WI38 (cell line): Measurements from ENCODE around the gene EVPL.
"Not testable (repeated sequence)": the region's sequence is repeated elsewhere in the genome, so short reads cannot be mapped to it uniquely, and the experiment has no call there.

Experiments used
- H3K4me3 ChIP-seq: 2 replicates; pipeline ENCODE4 v1.5.1; 2011; ENCODE audit warnings: low read depth, mild to moderate bottlenecking, control low read depth, low read length
- TF ChIP-seq, protein P1 (sequence below): IDR thresholded peaks from 2 replicates; pipeline ENCODE4 v1.5.1; 2012; ENCODE audit warnings: low read depth, mild to moderate bottlenecking, control low read depth, low read length

Gene EVPL

DNA sequence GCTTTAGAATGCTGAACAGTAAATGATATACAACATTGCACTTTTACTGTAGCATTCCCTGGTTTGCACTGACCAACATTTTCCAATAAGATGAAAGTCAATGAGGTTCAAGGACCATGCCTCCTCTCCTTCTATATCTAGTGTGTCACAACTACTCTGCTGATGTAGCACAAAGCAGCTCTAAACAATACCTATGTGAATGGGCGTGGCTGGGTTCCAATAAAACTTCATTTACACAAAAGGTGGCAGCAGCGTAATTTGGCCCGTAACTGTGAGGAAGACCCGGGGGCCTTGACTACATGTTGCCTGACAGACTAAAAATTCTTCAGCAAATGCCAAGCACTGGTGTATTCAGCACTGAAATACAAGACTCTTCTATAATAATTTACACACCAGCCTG, 38.7 kb upstream of the EVPL start:
- no peak overlapping the region for H3K4me3 ChIP-seq
- TF ChIP-seq, protein P1, sequence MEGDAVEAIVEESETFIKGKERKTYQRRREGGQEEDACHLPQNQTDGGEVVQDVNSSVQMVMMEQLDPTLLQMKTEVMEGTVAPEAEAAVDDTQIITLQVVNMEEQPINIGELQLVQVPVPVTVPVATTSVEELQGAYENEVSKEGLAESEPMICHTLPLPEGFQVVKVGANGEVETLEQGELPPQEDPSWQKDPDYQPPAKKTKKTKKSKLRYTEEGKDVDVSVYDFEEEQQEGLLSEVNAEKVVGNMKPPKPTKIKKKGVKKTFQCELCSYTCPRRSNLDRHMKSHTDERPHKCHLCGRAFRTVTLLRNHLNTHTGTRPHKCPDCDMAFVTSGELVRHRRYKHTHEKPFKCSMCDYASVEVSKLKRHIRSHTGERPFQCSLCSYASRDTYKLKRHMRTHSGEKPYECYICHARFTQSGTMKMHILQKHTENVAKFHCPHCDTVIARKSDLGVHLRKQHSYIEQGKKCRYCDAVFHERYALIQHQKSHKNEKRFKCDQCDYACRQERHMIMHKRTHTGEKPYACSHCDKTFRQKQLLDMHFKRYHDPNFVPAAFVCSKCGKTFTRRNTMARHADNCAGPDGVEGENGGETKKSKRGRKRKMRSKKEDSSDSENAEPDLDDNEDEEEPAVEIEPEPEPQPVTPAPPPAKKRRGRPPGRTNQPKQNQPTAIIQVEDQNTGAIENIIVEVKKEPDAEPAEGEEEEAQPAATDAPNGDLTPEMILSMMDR = no peak

DNA sequence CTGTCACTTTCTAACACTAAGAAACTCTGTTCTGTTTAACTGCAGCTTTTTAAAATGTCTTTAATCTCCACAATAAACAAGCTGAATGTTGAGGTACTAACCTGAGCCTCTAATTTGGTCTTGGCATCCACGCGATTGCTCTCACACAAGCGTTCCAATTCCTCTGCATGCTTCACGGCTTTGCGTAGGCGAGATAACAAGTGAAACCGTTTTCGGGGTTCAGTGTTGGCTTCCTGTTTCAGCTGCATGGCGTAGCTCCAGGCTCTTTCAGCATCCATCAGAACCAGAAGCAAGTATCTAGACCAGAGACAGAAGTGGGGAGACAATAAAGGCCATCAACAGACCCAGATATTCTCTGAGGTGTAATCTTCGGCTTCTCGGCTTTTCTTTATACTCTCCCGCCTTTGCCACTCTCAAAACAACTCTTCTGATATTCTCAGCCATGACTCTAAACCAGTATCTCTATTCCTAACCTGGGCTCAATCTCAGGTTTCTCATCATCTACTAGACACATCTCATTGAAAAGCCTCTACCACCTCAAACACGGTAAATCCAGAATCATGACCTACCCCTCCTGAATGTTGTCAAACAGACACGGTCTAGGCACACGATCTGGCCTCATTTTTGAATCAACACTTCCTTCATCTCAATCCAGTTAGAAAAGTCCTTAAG, 36.9 kb upstream of the EVPL start:
- TF ChIP-seq, protein P1 = no peak
- no peak overlapping the region for H3K4me3 ChIP-seq

DNA sequence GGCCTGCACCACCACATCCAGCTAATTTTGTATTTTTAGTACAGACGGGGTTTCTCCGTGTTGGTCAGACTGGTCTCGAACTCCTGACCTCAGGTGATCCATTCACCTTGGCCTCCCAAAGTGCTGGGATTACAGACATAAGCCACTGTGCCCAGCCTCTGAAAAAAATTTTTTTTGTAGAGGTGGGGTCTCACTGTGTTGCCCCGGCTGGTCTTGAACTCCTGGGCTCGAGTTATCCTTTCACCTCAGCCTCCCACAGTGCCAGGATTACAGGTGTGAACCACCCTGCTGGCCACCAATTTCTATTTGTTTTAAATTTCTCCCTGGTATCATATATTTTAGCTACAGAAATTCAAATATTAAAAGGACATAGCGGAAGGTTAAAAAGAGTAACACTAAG, 31.2 kb upstream of the EVPL start:
- not testable (repeated sequence) for H3K4me3 ChIP-seq

DNA sequence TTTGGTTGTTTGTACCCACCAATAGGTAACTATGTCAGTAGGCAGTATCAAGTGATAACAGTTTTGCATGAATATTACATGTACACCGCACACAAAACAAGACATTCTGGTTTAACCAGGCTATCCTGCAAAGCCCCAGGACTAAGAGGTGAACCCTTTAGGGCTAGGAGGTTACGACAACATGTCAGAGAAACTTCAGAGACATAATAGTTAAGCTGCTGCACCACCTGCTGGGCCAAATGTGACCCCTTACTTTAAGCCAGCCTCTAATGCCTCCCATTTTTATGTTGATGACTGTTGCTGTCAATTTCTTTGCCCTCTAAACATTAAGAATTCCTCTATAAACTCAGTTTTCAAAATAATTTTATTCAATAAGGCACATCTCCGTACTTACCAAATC, 29.8 kb upstream of the EVPL start:
- TF ChIP-seq, protein P1 = no peak
- H3K4me3 ChIP-seq = no peak overlapping the region

DNA sequence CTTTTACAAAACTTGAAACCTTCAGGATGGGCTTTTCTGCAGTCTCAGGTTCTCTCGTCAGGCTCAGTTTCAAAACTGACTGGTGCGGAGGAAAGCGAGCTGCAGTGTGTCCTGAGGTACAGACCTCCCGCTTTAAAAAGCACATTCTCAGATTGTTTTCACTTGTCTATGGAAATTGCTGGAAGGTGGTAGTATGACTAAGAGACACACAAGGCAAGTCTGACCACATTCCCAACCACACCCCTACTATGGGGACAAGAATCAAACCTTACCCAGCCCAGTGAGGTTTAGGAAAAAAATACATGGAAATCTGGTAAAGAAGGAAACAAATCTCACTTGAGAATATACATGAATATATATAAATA, 27.0 kb upstream of the EVPL start:
- TF ChIP-seq, protein P1 = no peak
- H3K4me3 ChIP-seq = no peak overlapping the region

DNA sequence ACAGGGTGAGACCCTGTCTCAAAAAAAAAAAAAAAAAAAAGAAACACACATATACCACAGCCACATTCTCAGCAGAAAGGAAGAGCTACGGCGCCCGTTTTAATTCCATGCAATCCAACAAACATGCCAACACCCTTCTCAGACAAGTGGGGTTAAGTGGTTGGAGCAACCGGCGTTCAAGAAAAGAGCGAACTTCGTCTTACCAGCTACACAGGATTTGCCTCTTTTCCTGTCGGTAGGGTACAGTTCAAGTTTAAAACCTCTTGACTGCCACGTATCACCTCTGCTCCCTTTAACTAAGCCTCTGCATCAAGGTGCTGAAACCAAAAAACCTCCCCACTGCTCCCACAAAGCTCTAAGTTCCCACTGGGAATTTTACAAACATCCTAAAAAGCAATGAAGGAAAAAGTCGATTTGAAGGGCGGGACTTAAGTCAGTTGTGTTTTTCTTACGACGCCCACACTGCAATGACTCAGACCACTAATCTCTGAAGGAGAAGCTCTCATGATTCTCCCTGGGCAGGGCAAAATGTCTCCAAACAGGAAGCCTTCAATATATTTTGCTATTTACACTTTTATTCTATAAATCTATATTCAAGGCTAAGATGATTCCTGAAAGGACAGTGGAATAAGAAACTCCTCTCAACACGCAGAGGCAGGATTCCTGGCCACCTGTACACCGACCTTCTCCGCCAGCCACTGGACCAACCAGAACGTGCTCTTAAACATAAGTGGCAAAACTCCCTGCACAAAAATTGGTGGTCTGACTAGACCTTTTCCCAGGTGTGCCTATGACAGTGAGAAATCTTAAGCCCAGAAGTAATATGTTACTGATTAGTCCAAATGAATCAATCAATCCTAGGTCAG, 26.4 kb upstream of the EVPL start:
- H3K4me3 ChIP-seq = no peak overlapping the region
- TF ChIP-seq, protein P1 = no peak

DNA sequence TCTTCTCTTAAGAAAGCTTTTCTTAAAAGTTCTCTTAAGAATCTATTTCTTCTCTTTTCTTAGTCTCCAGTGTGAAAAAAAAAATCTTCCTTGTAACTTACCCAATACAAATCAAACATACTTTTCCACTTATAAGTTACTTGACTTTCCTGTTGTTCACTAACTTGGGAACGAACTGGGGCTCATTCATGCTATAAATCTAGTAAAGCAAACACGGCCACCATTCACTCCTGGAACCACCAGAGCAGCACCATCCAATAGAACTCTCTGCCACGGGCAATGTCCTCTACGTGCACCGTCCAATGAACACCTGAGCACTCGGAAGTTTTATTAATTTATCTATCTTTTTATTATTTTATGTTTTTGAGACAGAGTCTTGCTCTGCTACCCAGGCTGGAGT, 24.5 kb upstream of the EVPL start:
- H3K4me3 ChIP-seq = no peak overlapping the region
- TF ChIP-seq, protein P1 = no peak
